NB4 (cell line): Measurements from ENCODE around the gene POLDIP3.
"Not testable (repeated sequence)": the region's sequence is repeated elsewhere in the genome, so short reads cannot be mapped to it uniquely, and the experiment has no call there.

Experiments
- DNase-seq: peaks from one replicate; pipeline ENCODE4 v3.0.0; 2010; ENCODE audit warnings: low read depth
- H3K4me3 ChIP-seq: one replicate; pipeline ENCODE4 v1.5.1; 2011; ENCODE audit warnings: mild to moderate bottlenecking, low read depth, low read length, moderate library complexity
- MAX ChIP-seq: IDR thresholded peaks from 2 replicates; pipeline ENCODE4 v1.6.1; 2011; ENCODE audit warnings: low read depth, low read length
- MYC ChIP-seq: IDR thresholded peaks from 2 replicates; pipeline ENCODE4 v1.6.1; 2011; ENCODE audit warnings: low read depth, low read length
- POLR2A ChIP-seq: IDR thresholded peaks from 2 replicates; pipeline ENCODE4 v1.6.1; 2011; ENCODE audit warnings: mild to moderate bottlenecking; ENCODE audit not compliant: insufficient read length; ENCODE audit errors: extremely low read depth
- TF ChIP-seq, protein P1 (sequence below): IDR thresholded peaks from one replicate; pipeline ENCODE4 v1.5.1; 2012; ENCODE audit warnings: low read depth, low read length

The POLDIP3 gene

DNA sequence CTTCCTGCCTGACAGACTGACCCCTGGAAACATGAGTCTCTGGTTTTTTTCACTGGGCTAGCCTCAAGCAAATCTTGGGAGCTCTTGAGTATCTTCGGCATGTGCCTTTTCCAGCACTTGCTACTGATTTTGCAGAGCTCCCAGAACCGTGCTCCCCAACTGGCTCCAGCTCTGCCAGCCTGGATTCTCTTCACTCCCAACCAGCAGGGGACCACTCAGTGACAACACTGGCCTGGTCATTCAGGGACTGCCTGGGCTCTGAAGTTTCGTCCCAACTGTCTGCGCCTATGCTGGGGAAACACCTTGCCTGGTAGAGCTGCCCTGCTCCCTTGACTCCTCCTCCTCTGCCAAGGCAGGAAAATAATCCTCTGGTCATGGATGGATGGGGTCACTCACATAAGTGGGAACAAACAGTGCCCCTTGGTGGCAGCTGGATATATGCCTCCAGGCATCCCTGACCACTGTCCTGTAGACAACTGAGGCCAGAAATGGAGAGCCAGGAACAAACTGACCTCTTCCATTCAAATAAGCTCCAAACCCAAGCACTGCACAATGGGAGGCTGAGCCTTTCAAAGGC lies 30.2 kb downstream of the POLDIP3 start:
- H3K4me3 ChIP-seq = no peak overlapping the region
- TF ChIP-seq MYC (no peak), MAX (no peak), POLR2A (no peak)
- TF ChIP-seq, protein P1, sequence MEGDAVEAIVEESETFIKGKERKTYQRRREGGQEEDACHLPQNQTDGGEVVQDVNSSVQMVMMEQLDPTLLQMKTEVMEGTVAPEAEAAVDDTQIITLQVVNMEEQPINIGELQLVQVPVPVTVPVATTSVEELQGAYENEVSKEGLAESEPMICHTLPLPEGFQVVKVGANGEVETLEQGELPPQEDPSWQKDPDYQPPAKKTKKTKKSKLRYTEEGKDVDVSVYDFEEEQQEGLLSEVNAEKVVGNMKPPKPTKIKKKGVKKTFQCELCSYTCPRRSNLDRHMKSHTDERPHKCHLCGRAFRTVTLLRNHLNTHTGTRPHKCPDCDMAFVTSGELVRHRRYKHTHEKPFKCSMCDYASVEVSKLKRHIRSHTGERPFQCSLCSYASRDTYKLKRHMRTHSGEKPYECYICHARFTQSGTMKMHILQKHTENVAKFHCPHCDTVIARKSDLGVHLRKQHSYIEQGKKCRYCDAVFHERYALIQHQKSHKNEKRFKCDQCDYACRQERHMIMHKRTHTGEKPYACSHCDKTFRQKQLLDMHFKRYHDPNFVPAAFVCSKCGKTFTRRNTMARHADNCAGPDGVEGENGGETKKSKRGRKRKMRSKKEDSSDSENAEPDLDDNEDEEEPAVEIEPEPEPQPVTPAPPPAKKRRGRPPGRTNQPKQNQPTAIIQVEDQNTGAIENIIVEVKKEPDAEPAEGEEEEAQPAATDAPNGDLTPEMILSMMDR = no peak
- DNase-seq = no peak

DNA sequence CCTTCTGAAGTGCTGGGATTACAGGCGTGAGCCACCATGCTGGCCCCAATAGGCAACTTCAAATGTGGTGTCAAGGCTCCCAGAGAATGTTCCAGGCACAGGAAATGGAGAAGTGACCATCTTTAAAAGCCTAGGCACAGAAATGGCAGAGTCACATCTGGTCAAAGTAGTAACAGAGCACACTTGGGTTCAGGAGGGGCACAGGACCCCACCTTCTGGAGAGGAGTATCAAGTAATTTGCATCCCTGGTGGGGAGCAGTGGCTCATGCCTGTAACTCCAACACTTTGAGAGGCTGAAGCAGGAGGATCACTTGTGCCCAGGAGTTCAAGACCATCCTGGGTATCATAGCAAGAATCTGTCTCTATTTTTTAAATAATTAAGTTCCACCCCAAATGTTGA lies 31.7 kb downstream of the POLDIP3 start:
- no peak for DNase-seq
- H3K4me3 ChIP-seq = no peak overlapping the region
- TF ChIP-seq, protein P1 = no peak
- TF ChIP-seq MYC (no peak), MAX (no peak), POLR2A (no peak)

DNA sequence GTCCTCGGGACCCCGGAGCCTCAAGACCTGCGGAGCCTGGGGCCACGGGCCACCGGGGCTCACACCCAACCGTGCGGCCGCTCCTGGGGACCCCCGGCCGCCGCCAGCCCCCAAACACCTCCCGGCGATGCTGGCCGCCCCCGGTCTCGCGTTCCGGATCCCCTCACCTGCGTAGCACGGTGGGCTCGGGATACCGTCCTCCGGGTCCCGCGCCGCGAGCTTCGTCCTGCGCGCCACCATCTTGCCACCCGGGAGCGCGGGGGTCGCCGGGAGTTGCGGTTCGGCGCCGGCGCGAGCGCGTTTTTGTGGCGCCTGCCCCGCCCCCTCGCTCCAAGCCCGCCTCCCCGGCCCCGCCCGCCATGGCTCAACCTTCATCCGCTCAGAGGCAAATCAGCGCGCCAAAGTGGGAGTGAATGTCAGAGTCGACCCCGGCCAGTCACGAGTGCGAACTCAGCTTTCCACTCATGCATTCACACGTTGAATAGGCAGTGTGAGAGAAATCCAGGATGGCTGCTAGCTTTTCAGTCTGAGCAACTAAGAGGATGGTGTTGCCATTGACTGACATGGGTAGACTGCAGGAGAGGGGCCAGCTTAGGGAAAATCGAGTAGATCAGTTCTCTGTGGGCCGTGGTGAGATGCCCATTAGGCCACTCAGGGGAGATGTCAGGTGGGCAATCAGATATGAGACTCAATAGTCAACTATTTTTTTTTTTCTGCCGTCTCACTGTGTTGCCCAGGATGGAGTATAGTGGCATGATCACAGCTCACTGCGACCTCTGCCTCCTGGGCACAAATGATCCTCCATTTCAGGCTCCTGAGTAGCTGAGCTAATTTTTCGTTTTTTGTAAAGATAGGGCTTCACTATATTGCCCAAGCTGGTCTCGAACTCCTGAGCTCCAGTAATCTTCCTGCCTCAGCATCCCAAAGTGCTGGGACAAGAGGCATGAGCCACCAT lies 32.6 kb downstream of the POLDIP3 start:
- DNase-seq = peak; percentile 84
- TF ChIP-seq MYC = no peak
- TF ChIP-seq POLR2A = peak; percentile 46
- peak overlapping the region; percentile 72 for H3K4me3 ChIP-seq

- peak overlapping the region; percentile 80 for H3K4me3 ChIP-seq
- not testable (repeated sequence) for DNase-seq
These were observed 33.4 kb downstream of the POLDIP3 start for GRCh38 chr22:42581194-42581761.

DNA sequence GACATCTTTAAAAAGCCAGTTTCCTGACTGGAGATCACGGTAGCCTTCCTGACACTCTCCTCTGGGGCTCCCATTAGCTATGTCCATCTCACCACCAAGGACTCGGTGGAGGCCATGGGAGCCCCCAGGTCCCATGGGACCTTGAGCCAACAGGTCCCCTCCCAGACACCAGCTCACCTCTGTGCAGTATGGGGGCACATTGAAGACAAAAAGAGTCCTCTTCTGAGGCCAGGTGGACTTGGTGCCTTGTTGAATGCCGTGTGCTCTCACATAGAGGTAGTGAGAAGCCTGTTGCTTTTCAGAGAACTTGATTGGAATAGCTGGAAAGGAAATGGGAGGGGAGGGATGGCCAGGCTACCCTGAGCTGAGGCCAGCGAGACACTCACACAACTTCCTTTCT lies 34.6 kb downstream of the POLDIP3 start:
- not testable (repeated sequence) for DNase-seq
- peak overlapping the region; percentile 32 for H3K4me3 ChIP-seq

- no peak overlapping the region for H3K4me3 ChIP-seq
- TF ChIP-seq, protein P1 = no peak
- no peak for TF ChIP-seq MYC
- TF ChIP-seq POLR2A = no peak
- no peak for TF ChIP-seq MAX
- no peak for DNase-seq
These were observed 37.0 kb downstream of the POLDIP3 start for GRCh38 chr22:42577623-42578240.

GRCh38 chr22:42577141-42577540 lies 37.5 kb downstream of the POLDIP3 start:
- H3K4me3 ChIP-seq, DNase-seq: not testable (repeated sequence)

DNA sequence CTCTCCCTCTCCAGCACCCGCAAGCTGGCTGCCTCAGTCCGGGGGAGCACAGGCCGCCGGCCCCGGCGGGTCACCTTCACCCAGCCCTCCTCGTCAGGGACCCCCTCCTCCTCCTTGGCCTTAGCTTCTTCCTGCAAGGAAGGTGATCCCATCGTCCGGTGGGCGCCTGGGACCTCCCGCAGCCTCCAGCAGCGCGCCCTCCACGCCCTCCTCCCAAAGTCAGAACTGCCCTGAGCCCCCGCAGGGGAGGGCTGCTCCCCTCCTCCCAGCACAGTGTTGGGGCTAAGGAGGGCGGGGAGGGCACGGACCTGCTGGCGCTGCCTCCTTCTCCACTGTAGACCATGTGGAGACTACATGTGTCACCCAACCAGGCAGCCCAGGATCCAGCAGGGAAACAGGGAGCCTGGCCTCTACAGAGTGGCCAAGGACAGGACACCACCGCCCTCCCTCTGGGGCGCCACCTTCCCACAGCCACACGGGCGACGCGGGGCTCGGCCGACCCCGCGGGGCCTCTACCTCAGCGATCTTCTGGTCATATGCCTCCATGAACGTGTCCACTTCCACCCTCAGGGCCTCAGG lies 38.6 kb downstream of the POLDIP3 start:
- DNase-seq, H3K4me3 ChIP-seq: not testable (repeated sequence)

GRCh38 chr22:42574468-42574867 lies 40.2 kb downstream of the POLDIP3 start:
- DNase-seq, H3K4me3 ChIP-seq: not testable (repeated sequence)

GRCh38 chr22:42574046-42574445 lies 40.6 kb downstream of the POLDIP3 start:
- H3K4me3 ChIP-seq, DNase-seq: not testable (repeated sequence)

GRCh38 chr22:42571068-42571467 lies 43.6 kb downstream of the POLDIP3 start:
- H3K4me3 ChIP-seq, DNase-seq: not testable (repeated sequence)

DNA sequence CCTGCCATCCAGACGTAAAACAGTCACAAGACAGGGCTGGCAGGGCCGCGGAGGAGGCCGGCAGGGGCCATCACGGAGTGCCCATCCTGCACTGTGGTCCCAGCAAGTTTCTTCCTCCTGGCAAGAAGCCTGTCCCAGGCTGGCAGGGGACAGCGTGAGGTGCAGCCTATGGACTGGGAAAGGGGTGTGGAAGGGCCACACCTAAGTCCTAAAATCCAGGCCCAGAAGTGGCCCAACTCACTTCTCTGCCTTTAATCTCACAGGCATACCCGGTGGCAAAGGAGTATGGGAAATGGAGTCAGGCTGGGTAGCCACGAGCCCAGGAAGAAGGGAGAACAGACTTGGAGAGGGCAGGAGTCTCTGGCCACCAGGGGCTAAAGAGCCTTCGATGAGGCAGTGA lies 44.1 kb downstream of the POLDIP3 start:
- H3K4me3 ChIP-seq = not testable (repeated sequence)

More for the DNA sequence above, 44.1 kb downstream of the POLDIP3 start:
- DNase-seq = not testable (repeated sequence)
